ENCODE measurements around the gene ITPR2. TPM values are rescaled to one million over a fixed set of nuclear protein-coding genes. Genes with fewer than 3 reads are reported as not detected.
A peak's percentile ranks its signal among the peaks of the same experiment; 100 is the strongest.
"Not testable (repeated sequence)": the region's sequence is repeated elsewhere in the genome, so short reads cannot be mapped to it uniquely, and the experiment has no call there.

Gene ITPR2
- polyA plus RNA-seq, 1 donor, result 16.5 TPM

GRCh38 chr12:26851031-26851809 is 18.2 kb upstream of the ITPR2 start:
- DNase-seq, result no peak

- DNase-seq, result no peak
Observed at GRCh38 chr12:26848156-26848825, 15.3 kb upstream of the ITPR2 start.

- no peak for DNase-seq
Observed at GRCh38 chr12:26847431-26847830, 14.4 kb upstream of the ITPR2 start.

GRCh38 chr12:26846416-26846815 is 13.4 kb upstream of the ITPR2 start:
- DNase-seq, result no peak

GRCh38 chr12:26845984-26846383 is 13.0 kb upstream of the ITPR2 start:
- DNase-seq, result no peak

GRCh38 chr12:26845057-26845666 is 12.2 kb upstream of the ITPR2 start:
- DNase-seq, result no peak

- no peak for DNase-seq
Observed at GRCh38 chr12:26843311-26843710, 10.3 kb upstream of the ITPR2 start.

GRCh38 chr12:26841085-26841484 is 8.1 kb upstream of the ITPR2 start:
- no peak for DNase-seq

GRCh38 chr12:26839512-26839911 is 6.5 kb upstream of the ITPR2 start:
- no peak for DNase-seq

GRCh38 chr12:26838888-26839416 is 6.0 kb upstream of the ITPR2 start:
- no peak for DNase-seq

GRCh38 chr12:26836201-26836600 is 3.2 kb upstream of the ITPR2 start:
- no peak for DNase-seq

GRCh38 chr12:26834503-26835060 is 1.6 kb upstream of the ITPR2 start:
- DNase-seq, result not testable (repeated sequence)

GRCh38 chr12:26833743-26834490 is 923 bp upstream of the ITPR2 start:
- peak; percentile 69 for DNase-seq

GRCh38 chr12:26831951-26832821 is 808 bp downstream of the ITPR2 start:
- peak; percentile 58 for DNase-seq

GRCh38 chr12:26830783-26831551 is 2.0 kb downstream of the ITPR2 start:
- no peak for DNase-seq

GRCh38 chr12:26830363-26830762 is 2.6 kb downstream of the ITPR2 start:
- no peak for DNase-seq

- no peak for DNase-seq
Observed at GRCh38 chr12:26828280-26829073, 4.5 kb downstream of the ITPR2 start.

GRCh38 chr12:26826437-26826836 is 6.6 kb downstream of the ITPR2 start:
- no peak for DNase-seq

- no peak for DNase-seq
Observed at GRCh38 chr12:26825459-26826016, 7.5 kb downstream of the ITPR2 start.
